ENCODE data around the gene LRRC61. TPM values are rescaled to one million over a fixed set of nuclear protein-coding genes. Genes with fewer than 3 reads are reported as not detected.
"Not testable (repeated sequence)": the region's sequence is repeated elsewhere in the genome, so short reads cannot be mapped to it uniquely, and the experiment has no call there.

The LRRC61 gene
- total RNA-seq (1 to 10 TPM; 2.1 to 9.4 (median 4.6) TPM), polyA plus RNA-seq (1 to 10 TPM; 1.8 to 8.3 TPM)
- long read RNA-seq, donor 1, partial matches to known transcripts = 0 of 4 reads
- long read RNA-seq, donor 1, other reads (novel, unspliced or antisense) = 2 of 4 reads
- long read RNA-seq, donor 2, transcript LRRC61-202 (3 exons, 1,877 nt) = major isoform, 23 of 25 reads
- long read RNA-seq, donor 2, partial matches to known transcripts = 0 of 25 reads
- long read RNA-seq, donor 2, other reads (novel, unspliced or antisense) = 1 of 25 reads
- long read RNA-seq, donor 3, partial matches to known transcripts = 0 of 2 reads
- long read RNA-seq, donor 3, other reads (novel, unspliced or antisense) = 0 of 2 reads

- peak within 1 kb of the TSS; percentile 48 to 92 (median 68) for H3K4me3 ChIP-seq
- H3K4me1 ChIP-seq = peaks cover 0 to 34% (median 9%) of the 10 kb centered on the region in 12 donors
- 6 to 23% (median 13%) methylated on average over 22 to 82 of the region's 82 CpGs for WGBS, 4 donors
- H3K9me3 ChIP-seq = no peaks in the 10 kb centered on the region
- ATAC-seq = peak; percentile 52 to 88 (median 76)
- intact Hi-C loops (cut with DNase I) = no loop called here
- no peaks in the 10 kb centered on the region for H3K36me3 ChIP-seq
- TF ChIP-seq POLR2A (IDR thresholded peaks at IDR 0.05) (peak in 1 of 2 donors; percentile 12), CTCF (IDR thresholded peaks at IDR 0.05) (peak in 3 of 12 donors; percentile 6 to 12 (median 8))
- DNase-seq = peak in 3 of 5 donors; percentile 54 to 74 (median 60)
- peaks cover 0 to 16% (median 4%) of the 10 kb centered on the region in 9 donors for H3K27me3 ChIP-seq
- H3K27ac ChIP-seq = peak within 1 kb of the TSS in 11 of 12 donors; percentile 17 to 89 (median 52)
These were observed at the start of gene LRRC61, which contains the start of gene ACTR3C for GRCh38 chr7:150322833-150323681. TSS of gene LRRC61 (plus strand) at chr7:150323355. CDS start at chr7:150336862, 13,507 bp downstream. TSS of gene ACTR3C (minus strand) at chr7:150323545. CDS start at chr7:150295296, 28,249 bp downstream.

- ATAC-seq = peak in 3 of 4 donors; percentile 54 to 75 (median 69)
- H3K4me3 ChIP-seq, DNase-seq, H3K27me3 ChIP-seq, H3K27ac ChIP-seq, H3K36me3 ChIP-seq, H3K4me1 ChIP-seq, H3K9me3 ChIP-seq: not testable (repeated sequence)
- peak; percentile 64 to 79 (median 74) for TF ChIP-seq CTCF (IDR thresholded peaks at IDR 0.05)
- intact Hi-C loops (cut with DNase I) = loop anchor here in 3 of 10 donors (10.0 kb wide), 3 partner anchors 221 to 471 kb away; no protein-coding TSS in a partner anchor
- WGBS, 4 donors = 47 to 53% (median 51%) methylated on average over 6 of the region's 6 CpGs
These were observed 46.9 kb upstream of the LRRC61 start for GRCh38 chr7:150276132-150276695.

GRCh38 chr7:150278383-150278782 is 44.8 kb upstream of the LRRC61 start:
- not testable (repeated sequence) for H3K27ac ChIP-seq, ATAC-seq, H3K9me3 ChIP-seq, H3K4me1 ChIP-seq, H3K36me3 ChIP-seq, H3K4me3 ChIP-seq, H3K27me3 ChIP-seq, DNase-seq
- intact Hi-C loops (cut with DNase I) = loop anchor here in 3 of 10 donors (10.0 kb wide), 3 partner anchors 224 to 474 kb away; no protein-coding TSS in a partner anchor
- WGBS, 4 donors = 83 to 89% (median 89%) methylated on average over 7 to 11 of the region's 11 CpGs; no CpG with 5 or more reads in 1 of the 4 donors

GRCh38 chr7:150281681-150282403 is 41.3 kb upstream of the LRRC61 start:
- H3K36me3 ChIP-seq, H3K9me3 ChIP-seq, H3K27me3 ChIP-seq, H3K4me1 ChIP-seq, H3K4me3 ChIP-seq, DNase-seq, H3K27ac ChIP-seq: not testable (repeated sequence)
- intact Hi-C loops (cut with DNase I) = loop anchor here in 2 of 10 donors (10.0 kb wide), 2 partner anchors 133 to 473 kb away; no protein-coding TSS in a partner anchor
- WGBS, 4 donors = 86 to 100% (median 92%) methylated on average over 2 to 14 of the region's 25 CpGs
- ATAC-seq = peak in 1 of 4 donors; percentile 9

GRCh38 chr7:150283111-150283510 is 40.0 kb upstream of the LRRC61 start:
- not testable (repeated sequence) for ATAC-seq, DNase-seq, H3K27ac ChIP-seq, H3K27me3 ChIP-seq, H3K4me3 ChIP-seq, H3K4me1 ChIP-seq, H3K36me3 ChIP-seq, H3K9me3 ChIP-seq
- 48 to 71% (median 60%) methylated on average over 2 of the region's 3 CpGs for WGBS, 4 donors
- intact Hi-C loops (cut with DNase I) = loop anchor here in 2 of 10 donors (10.0 kb wide), 2 partner anchors 132 to 472 kb away; no protein-coding TSS in a partner anchor

- not testable (repeated sequence) for H3K4me3 ChIP-seq, H3K36me3 ChIP-seq, H3K27ac ChIP-seq, ATAC-seq, DNase-seq, H3K4me1 ChIP-seq, H3K9me3 ChIP-seq, H3K27me3 ChIP-seq
- intact Hi-C loops (cut with DNase I) = loop anchor here in 2 of 10 donors (10.0 kb wide), 2 partner anchors 131 to 471 kb away; no protein-coding TSS in a partner anchor
- 72 to 85% (median 81%) methylated on average over 2 to 6 of the region's 6 CpGs for WGBS, 4 donors
These were observed 39.5 kb upstream of the LRRC61 start for GRCh38 chr7:150283608-150284007.
